ENCODE data around the gene FKBP14. TPM values are rescaled to one million over a fixed set of nuclear protein-coding genes. Genes with fewer than 3 reads are reported as not detected.

Gene FKBP14
- total and polyA plus RNA-seq, 11 donors: 2.5 to 19.0 (median 13.2) TPM

- intact Hi-C loops (cut with DNase I): loop anchor here in 3 of 10 donors (2.0 to 10.0 kb wide), 4 partner anchors 35 to 257 kb away; partner anchors contain the start of genes MTURN (in 1 of the 3), SCRN1 (in 1 of the 3) and ZNRF2 (in 1 of the 3)
- TF ChIP-seq POLR2A (IDR thresholded peaks at IDR 0.05): no peak
- TF ChIP-seq, protein P1, sequence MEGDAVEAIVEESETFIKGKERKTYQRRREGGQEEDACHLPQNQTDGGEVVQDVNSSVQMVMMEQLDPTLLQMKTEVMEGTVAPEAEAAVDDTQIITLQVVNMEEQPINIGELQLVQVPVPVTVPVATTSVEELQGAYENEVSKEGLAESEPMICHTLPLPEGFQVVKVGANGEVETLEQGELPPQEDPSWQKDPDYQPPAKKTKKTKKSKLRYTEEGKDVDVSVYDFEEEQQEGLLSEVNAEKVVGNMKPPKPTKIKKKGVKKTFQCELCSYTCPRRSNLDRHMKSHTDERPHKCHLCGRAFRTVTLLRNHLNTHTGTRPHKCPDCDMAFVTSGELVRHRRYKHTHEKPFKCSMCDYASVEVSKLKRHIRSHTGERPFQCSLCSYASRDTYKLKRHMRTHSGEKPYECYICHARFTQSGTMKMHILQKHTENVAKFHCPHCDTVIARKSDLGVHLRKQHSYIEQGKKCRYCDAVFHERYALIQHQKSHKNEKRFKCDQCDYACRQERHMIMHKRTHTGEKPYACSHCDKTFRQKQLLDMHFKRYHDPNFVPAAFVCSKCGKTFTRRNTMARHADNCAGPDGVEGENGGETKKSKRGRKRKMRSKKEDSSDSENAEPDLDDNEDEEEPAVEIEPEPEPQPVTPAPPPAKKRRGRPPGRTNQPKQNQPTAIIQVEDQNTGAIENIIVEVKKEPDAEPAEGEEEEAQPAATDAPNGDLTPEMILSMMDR (IDR thresholded peaks at IDR 0.05): no peak
- Histone ChIP-seq H3K4me1 (peaks cover 0 to 55% (median 32%) of the 10 kb centered on the region in 12 donors), H3K36me3 (no peaks in the 10 kb centered on the region), H3K9me3 (no peaks in the 10 kb centered on the region), H3K4me3 (peak overlapping the region; percentile 62 to 98 (median 88)), H3K27ac (peak overlapping the region in 11 of 12 donors; percentile 40 to 97 (median 90)), H3K27me3 (no peaks in the 10 kb centered on the region)
- DNase-seq (no peak), ATAC-seq (peak in 2 of 4 donors; percentile 0)
- 4 to 6% (median 5%) methylated on average over 9 of the region's 9 CpGs for WGBS, 4 donors
These were observed 1.3 kb upstream of the FKBP14 start for GRCh38 chr7:30027740-30028215.

DNA sequence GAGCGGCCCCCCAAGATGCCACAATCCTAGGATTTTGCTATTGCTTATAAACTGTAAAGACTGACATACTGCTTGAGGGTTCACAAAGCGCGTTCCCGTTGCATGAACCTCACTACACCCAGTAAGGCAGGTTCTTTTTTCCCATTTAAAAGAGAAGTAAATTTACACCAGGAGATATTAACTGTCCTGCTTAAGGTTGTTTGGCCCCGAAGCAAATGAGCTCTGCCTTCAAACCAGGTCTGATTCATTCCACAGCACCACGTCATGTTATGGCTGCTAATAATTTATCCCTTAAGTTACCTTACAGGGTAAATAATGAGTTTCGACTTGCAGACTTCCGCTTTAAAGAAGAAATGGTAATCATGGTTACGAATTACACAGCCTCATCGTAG is 559 bp upstream of the FKBP14 start:
- 1 to 2% (median 1%) methylated on average over 10 of the region's 10 CpGs for WGBS, 4 donors
- intact Hi-C loops (cut with DNase I): loop anchor here in 3 of 10 donors (2.0 to 10.0 kb wide), 4 partner anchors 35 to 258 kb away; partner anchors contain the start of genes MTURN (in 1 of the 3), SCRN1 (in 1 of the 3) and ZNRF2 (in 1 of the 3)
- DNase-seq: no peak
- peak overlapping the region; percentile 30 to 98 (median 85) for H3K4me3 ChIP-seq
- no peaks in the 10 kb centered on the region for H3K36me3 ChIP-seq
- ATAC-seq: peak in 3 of 4 donors; percentile 13 to 23 (median 16)
- no peaks in the 10 kb centered on the region for H3K9me3 ChIP-seq
- H3K27me3 ChIP-seq: no peaks in the 10 kb centered on the region
- TF ChIP-seq POLR2A (IDR thresholded peaks at IDR 0.05): no peak
- TF ChIP-seq, protein P1 (IDR thresholded peaks at IDR 0.05): no peak
- peak overlapping the region; percentile 36 to 97 (median 90) for H3K27ac ChIP-seq
- peaks cover 0 to 48% (median 30%) of the 10 kb centered on the region in 12 donors for H3K4me1 ChIP-seq

GRCh38 chr7:30023524-30023923 is 3.0 kb downstream of the FKBP14 start:
- Histone ChIP-seq H3K4me3 (no peak overlapping the region), H3K4me1 (peaks cover 0 to 29% (median 17%) of the 10 kb centered on the region in 12 donors), H3K27me3 (no peaks in the 10 kb centered on the region), H3K27ac (no peak overlapping the region), H3K9me3 (no peaks in the 10 kb centered on the region), H3K36me3 (peaks cover 0 to 10% (median 2%) of the 10 kb centered on the region in 9 donors)
- TF ChIP-seq POLR2A (IDR thresholded peaks at IDR 0.05): no peak
- TF ChIP-seq, protein P1 (IDR thresholded peaks at IDR 0.05): no peak
- DNase-seq (no peak), ATAC-seq (no peak)
- intact Hi-C loops (cut with DNase I): loop anchor here in 1 of 10 donors (10.0 kb wide), 1 partner anchor 261 kb away; the partner anchor contains the start of gene ZNRF2
- 93 to 98% (median 96%) methylated on average over 6 of the region's 6 CpGs for WGBS, 4 donors

DNA sequence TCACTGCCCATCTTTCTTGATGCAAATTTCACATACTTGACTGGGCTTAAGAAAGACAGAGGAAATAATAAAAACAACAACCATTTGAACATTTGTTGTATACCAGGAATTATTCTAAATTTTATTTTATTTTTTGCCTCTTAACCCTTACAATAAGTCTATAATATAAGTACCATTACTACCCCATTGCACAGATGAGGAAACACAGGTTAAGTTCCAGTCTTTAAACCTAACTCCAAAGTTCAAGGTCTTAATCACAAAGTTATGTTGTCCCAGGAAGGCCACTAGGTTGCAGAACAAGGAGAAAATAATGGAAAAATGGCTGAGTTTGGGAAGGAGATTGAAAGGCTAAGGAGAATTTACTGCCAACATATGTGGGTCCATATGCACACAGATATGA is 3.5 kb downstream of the FKBP14 start:
- Histone ChIP-seq H3K27me3 (no peaks in the 10 kb centered on the region), H3K9me3 (no peaks in the 10 kb centered on the region), H3K27ac (no peak overlapping the region), H3K4me3 (no peak overlapping the region), H3K36me3 (peaks cover 0 to 15% (median 3%) of the 10 kb centered on the region in 9 donors), H3K4me1 (peaks cover 0 to 29% (median 17%) of the 10 kb centered on the region in 12 donors)
- DNase-seq (no peak), ATAC-seq (no peak)
- intact Hi-C loops (cut with DNase I): loop anchor here in 1 of 10 donors (10.0 kb wide), 1 partner anchor 262 kb away; the partner anchor contains the start of gene ZNRF2
- TF ChIP-seq POLR2A (IDR thresholded peaks at IDR 0.05): no peak
- TF ChIP-seq, protein P1 (IDR thresholded peaks at IDR 0.05): no peak
